ENCODE data around the gene AP2B1. TPM values are rescaled to one million over a fixed set of nuclear protein-coding genes. Genes with fewer than 3 reads are reported as not detected.

Gene AP2B1
- total RNA-seq, 2 donors from 2014 or later: 29.3 to 43.6 TPM

GRCh38 chr17:35578929-35579432 lies 8.1 kb upstream of the AP2B1 start:
- H3K27me3 ChIP-seq: no peaks in the 10 kb centered on the region
- DNase-seq (no peak), ATAC-seq (no peak)
- intact Hi-C loops (cut with DNase I): no loop called here
- H3K9me3 ChIP-seq: no peaks in the 10 kb centered on the region
- peak overlapping the region; percentile 76 to 91 (median 81) for H3K27ac ChIP-seq
- TF ChIP-seq POLR2A (IDR thresholded peaks at IDR 0.05) (no peak), CTCF (IDR thresholded peaks at IDR 0.05) (no peak)
- H3K36me3 ChIP-seq (replicated peaks in 1 of 2; ENCODE audit: insufficient read depth in 1 of 2, low read depth in 2 of 2): no peaks in the 10 kb centered on the region
- H3K4me1 ChIP-seq: peaks cover 22% of the 10 kb centered on the region
- H3K4me3 ChIP-seq: peak overlapping the region; percentile 39 to 63
- 0 to 3% methylated on average over 10 to 11 of the region's 11 CpGs for WGBS, 2 donors

- no peak for DNase-seq
- H3K4me3 ChIP-seq: no peak overlapping the region
- no peaks in the 10 kb centered on the region for H3K36me3 ChIP-seq (replicated peaks in 1 of 2; ENCODE audit: insufficient read depth in 1 of 2, low read depth in 2 of 2)
- no peak for ATAC-seq
- H3K27me3 ChIP-seq: no peaks in the 10 kb centered on the region
- no peak for TF ChIP-seq CTCF (IDR thresholded peaks at IDR 0.05)
- TF ChIP-seq POLR2A (IDR thresholded peaks at IDR 0.05): no peak
- peaks cover 17% of the 10 kb centered on the region for H3K4me1 ChIP-seq
- no peak overlapping the region for H3K27ac ChIP-seq
- intact Hi-C loops (cut with DNase I): no loop called here
- H3K9me3 ChIP-seq: no peaks in the 10 kb centered on the region
- WGBS, 2 donors: 53 to 60% methylated on average over 1 of the region's 1 CpG
Observed at GRCh38 chr17:35584061-35584460, 3.1 kb upstream of the AP2B1 start.

- WGBS, 2 donors: 24 to 29% methylated on average over 7 of the region's 7 CpGs
- H3K27ac ChIP-seq: peak overlapping the region; percentile 70 to 94 (median 80)
- intact Hi-C loops (cut with DNase I): no loop called here
- H3K4me3 ChIP-seq: peak overlapping the region in 1 of 2 donors; percentile 94
- H3K27me3 ChIP-seq: no peaks in the 10 kb centered on the region
- TF ChIP-seq CTCF (IDR thresholded peaks at IDR 0.05): no peak
- no peak for TF ChIP-seq POLR2A (IDR thresholded peaks at IDR 0.05)
- no peaks in the 10 kb centered on the region for H3K36me3 ChIP-seq (replicated peaks in 1 of 2; ENCODE audit: insufficient read depth in 1 of 2, low read depth in 2 of 2)
- DNase-seq: no peak
- peak; percentile 10 for ATAC-seq
- no peaks in the 10 kb centered on the region for H3K9me3 ChIP-seq
- H3K4me1 ChIP-seq: peaks cover 18% of the 10 kb centered on the region
Observed at GRCh38 chr17:35586569-35587073, 501 bp upstream of the AP2B1 start.

GRCh38 chr17:35588196-35588920 lies 1.2 kb downstream of the AP2B1 start:
- Histone ChIP-seq H3K4me3 (no peak overlapping the region), H3K9me3 (no peaks in the 10 kb centered on the region), H3K27ac (no peak overlapping the region), H3K4me1 (peaks cover 18% of the 10 kb centered on the region), H3K27me3 (no peaks in the 10 kb centered on the region), H3K36me3 (replicated peaks in 1 of 2; ENCODE audit: insufficient read depth in 1 of 2, low read depth in 2 of 2) (no peaks in the 10 kb centered on the region)
- intact Hi-C loops (cut with DNase I): no loop called here
- WGBS, 2 donors: 69 to 71% methylated on average over 12 of the region's 12 CpGs
- ATAC-seq: no peak
- TF ChIP-seq POLR2A (IDR thresholded peaks at IDR 0.05): no peak
- TF ChIP-seq CTCF (IDR thresholded peaks at IDR 0.05): no peak
- no peak for DNase-seq

Data from body of pancreas (tissue), 4 donors.